Neural cell (in vitro differentiated cells): ENCODE results near the gene RAB11FIP4.

Source experiments
- CTCF ChIP-seq: fragments of 450-650 bp; IDR thresholded peaks from 2 replicates; pipeline ENCODE4 v1.5.1; 2014; ENCODE audit warnings: antibody characterized with exemption, mild to moderate bottlenecking, moderate library complexity; ENCODE audit not compliant: poor library complexity, severe bottlenecking
- EP300 ChIP-seq: fragments of 450-650 bp; conservative IDR thresholded peaks from 2 replicates; pipeline ENCODE4 v1.6.1; 2014; ENCODE audit warnings: antibody characterized with exemption, mild to moderate bottlenecking, moderate library complexity; ENCODE audit not compliant: poor library complexity, severe bottlenecking
- EZH2 ChIP-seq: fragments of 200-600, 300-800 bp; shearing (Covaris generic), sonication (generic); IDR thresholded peaks from 2 replicates; pipeline ENCODE4 v1.6.1; 2014; ENCODE audit warnings: antibody characterized with exemption, low read length, borderline replicate concordance, mild to moderate bottlenecking; ENCODE audit not compliant: insufficient read depth, poor library complexity, severe bottlenecking
- MXI1 ChIP-seq: fragments of 450-650 bp; conservative IDR thresholded peaks from 2 replicates; pipeline ENCODE4 v1.6.1; 2014; ENCODE audit warnings: antibody characterized with exemption, mild to moderate bottlenecking; ENCODE audit not compliant: poor library complexity, severe bottlenecking
- POLR2AphosphoS5 ChIP-seq: IDR thresholded peaks from 2 replicates; pipeline ENCODE4 v1.6.1; 2012
- RAD21 ChIP-seq: fragments of 450-650 bp; conservative IDR thresholded peaks from 2 replicates; pipeline ENCODE4 v1.6.1; 2014; ENCODE audit warnings: antibody characterized with exemption, mild to moderate bottlenecking, moderate library complexity
- REST ChIP-seq: IDR thresholded peaks from 2 replicates; pipeline ENCODE4 v1.6.1; 2012; ENCODE audit warnings: borderline replicate concordance
- SMC3 ChIP-seq: fragments of 450-650 bp; conservative IDR thresholded peaks from 2 replicates; pipeline ENCODE4 v1.6.1; 2014; ENCODE audit warnings: antibody characterized with exemption, mild to moderate bottlenecking, moderate library complexity; ENCODE audit not compliant: poor library complexity
- TAF1 ChIP-seq: IDR thresholded peaks from 2 replicates; pipeline ENCODE4 v1.6.1; 2012; ENCODE audit warnings: low read depth

GRCh38 chr17:31458829-31459228, 67.4 kb downstream of the RAB11FIP4 start:
- TF ChIP-seq CTCF: no peak
- TF ChIP-seq RAD21: no peak
- no peak for TF ChIP-seq TAF1
- no peak for TF ChIP-seq MXI1
- TF ChIP-seq EP300: no peak
- TF ChIP-seq EZH2: no peak
- TF ChIP-seq POLR2AphosphoS5: no peak
- TF ChIP-seq REST: no peak
- TF ChIP-seq SMC3: no peak
